ENCODE measurements around the gene ADPRM. TPM values are rescaled to one million over a fixed set of nuclear protein-coding genes. Genes with fewer than 3 reads are reported as not detected.

Gene ADPRM
- total RNA-seq, 1 experiment from 2014 or later: 2.5 TPM

GRCh38 chr17:10755592-10756127 lies 58.3 kb downstream of the ADPRM start:
- Mint-ChIP-seq H3K9me3 (ENCODE audit: unreplicated experiment) (no peaks in the 10 kb centered on the region), H3K4me3 (ENCODE audit: unreplicated experiment) (no peak overlapping the region), H3K4me1 (ENCODE audit: low read depth, unreplicated experiment) (peaks cover 8% of the 10 kb centered on the region), H3K27ac (ENCODE audit: unreplicated experiment) (no peak overlapping the region), H3K36me3 (ENCODE audit: insufficient read depth, unreplicated experiment) (peaks cover 5% of the 10 kb centered on the region), H3K27me3 (ENCODE audit: insufficient read depth, unreplicated experiment) (no peaks in the 10 kb centered on the region)
- BruUV-seq (replicated peaks): no TSS peak
- ChIA-PET POLR2A (no interaction called here), CTCF (no interaction called here)
- H3K27me3 ChIP-seq (replicated peaks; ENCODE audit: control insufficient read depth, insufficient read depth, low read length): no peaks in the 10 kb centered on the region
- intact Hi-C loops (cut with micrococcal nuclease; ENCODE audit: unreplicated experiment): loop anchor here (5.0 kb wide), 2 partner anchors 42 to 87 kb away; no protein-coding TSS in a partner anchor
- H3K36me3 ChIP-seq (ENCODE audit: control insufficient read depth, insufficient read depth, low read length): no peaks in the 10 kb centered on the region
- DNase-seq: no peak
- H3K4me1 ChIP-seq: 0 out of 2 replicates have a peak, but pooled peaks cover 6% of the 10 kb centered on the region
- TF ChIP-seq, protein P1, sequence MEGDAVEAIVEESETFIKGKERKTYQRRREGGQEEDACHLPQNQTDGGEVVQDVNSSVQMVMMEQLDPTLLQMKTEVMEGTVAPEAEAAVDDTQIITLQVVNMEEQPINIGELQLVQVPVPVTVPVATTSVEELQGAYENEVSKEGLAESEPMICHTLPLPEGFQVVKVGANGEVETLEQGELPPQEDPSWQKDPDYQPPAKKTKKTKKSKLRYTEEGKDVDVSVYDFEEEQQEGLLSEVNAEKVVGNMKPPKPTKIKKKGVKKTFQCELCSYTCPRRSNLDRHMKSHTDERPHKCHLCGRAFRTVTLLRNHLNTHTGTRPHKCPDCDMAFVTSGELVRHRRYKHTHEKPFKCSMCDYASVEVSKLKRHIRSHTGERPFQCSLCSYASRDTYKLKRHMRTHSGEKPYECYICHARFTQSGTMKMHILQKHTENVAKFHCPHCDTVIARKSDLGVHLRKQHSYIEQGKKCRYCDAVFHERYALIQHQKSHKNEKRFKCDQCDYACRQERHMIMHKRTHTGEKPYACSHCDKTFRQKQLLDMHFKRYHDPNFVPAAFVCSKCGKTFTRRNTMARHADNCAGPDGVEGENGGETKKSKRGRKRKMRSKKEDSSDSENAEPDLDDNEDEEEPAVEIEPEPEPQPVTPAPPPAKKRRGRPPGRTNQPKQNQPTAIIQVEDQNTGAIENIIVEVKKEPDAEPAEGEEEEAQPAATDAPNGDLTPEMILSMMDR (IDR thresholded peaks at IDR 0.05; ENCODE audit: insufficient read depth in 1 of 2, low read depth in 1 of 2, low read length in 1 of 2, severe bottlenecking in 1 of 2, unreplicated experiment in 1 of 2): no peak
- H3K9me3 ChIP-seq: no peaks in the 10 kb centered on the region
- no peak overlapping the region for H3K4me3 ChIP-seq (ENCODE audit: low read depth, low read length)

DNA sequence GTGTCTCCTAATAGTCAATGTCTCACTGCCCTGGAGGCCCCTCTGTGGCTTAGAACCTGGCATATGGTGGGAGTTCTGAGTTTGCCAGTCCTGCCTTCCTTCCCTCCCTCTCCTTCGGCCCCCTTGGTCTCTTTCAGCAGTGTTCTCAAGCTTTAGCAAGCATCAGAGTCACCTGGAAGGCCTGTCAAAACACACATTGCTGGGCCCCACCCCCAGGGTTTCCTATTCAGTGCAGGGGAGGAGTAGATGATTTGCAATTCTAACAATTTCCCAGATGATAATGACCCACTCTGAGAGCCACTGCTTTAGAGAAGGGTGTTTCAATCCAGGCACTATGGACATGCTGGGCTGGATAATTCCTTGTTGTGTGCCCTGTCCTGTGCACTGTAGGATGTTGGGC lies 58.8 kb downstream of the ADPRM start:
- CTCF ChIA-PET: no interaction called here
- H3K4me1 Mint-ChIP-seq (ENCODE audit: low read depth, unreplicated experiment): peaks cover 8% of the 10 kb centered on the region

GRCh38 chr17:10756619-10757018 lies 59.2 kb downstream of the ADPRM start:
- no peaks in the 10 kb centered on the region for H3K27me3 ChIP-seq (replicated peaks; ENCODE audit: control insufficient read depth, insufficient read depth, low read length)
- H3K27ac Mint-ChIP-seq (ENCODE audit: unreplicated experiment): peak overlapping the region; percentile 69
- H3K4me3 Mint-ChIP-seq (ENCODE audit: unreplicated experiment): peak overlapping the region; percentile 24
- CTCF ChIA-PET: interaction anchor here (1.0 kb wide), 1 partner anchor 19 kb away, joined by 3 read pairs; no protein-coding TSS in a partner anchor
- DNase-seq: no peak
- no peaks in the 10 kb centered on the region for H3K9me3 ChIP-seq
- no peak overlapping the region for H3K4me3 ChIP-seq (ENCODE audit: low read depth, low read length)
- H3K27me3 Mint-ChIP-seq (ENCODE audit: insufficient read depth, unreplicated experiment): no peaks in the 10 kb centered on the region
- no peaks in the 10 kb centered on the region for H3K9me3 Mint-ChIP-seq (ENCODE audit: unreplicated experiment)
- H3K4me1 Mint-ChIP-seq (ENCODE audit: low read depth, unreplicated experiment): peaks cover 8% of the 10 kb centered on the region
- no TSS peak for BruUV-seq (replicated peaks)
- TF ChIP-seq, protein P1 (IDR thresholded peaks at IDR 0.05; ENCODE audit: insufficient read depth in 1 of 2, low read depth in 1 of 2, low read length in 1 of 2, severe bottlenecking in 1 of 2, unreplicated experiment in 1 of 2): no peak
- H3K36me3 ChIP-seq (ENCODE audit: control insufficient read depth, insufficient read depth, low read length): no peaks in the 10 kb centered on the region
- intact Hi-C loops (cut with micrococcal nuclease; ENCODE audit: unreplicated experiment): loop anchor here (5.0 kb wide), 2 partner anchors 41 to 86 kb away; no protein-coding TSS in a partner anchor
- peaks cover 5% of the 10 kb centered on the region for H3K36me3 Mint-ChIP-seq (ENCODE audit: insufficient read depth, unreplicated experiment)
- H3K4me1 ChIP-seq: 0 out of 2 replicates have a peak, but pooled peaks cover 6% of the 10 kb centered on the region
- POLR2A ChIA-PET: no interaction called here

More for the DNA sequence above, 58.8 kb downstream of the ADPRM start:
- Mint-ChIP-seq H3K9me3 (ENCODE audit: unreplicated experiment) (no peaks in the 10 kb centered on the region), H3K27me3 (ENCODE audit: insufficient read depth, unreplicated experiment) (no peaks in the 10 kb centered on the region), H3K27ac (ENCODE audit: unreplicated experiment) (no peak overlapping the region), H3K36me3 (ENCODE audit: insufficient read depth, unreplicated experiment) (peaks cover 5% of the 10 kb centered on the region), H3K4me3 (ENCODE audit: unreplicated experiment) (no peak overlapping the region)
- no peak overlapping the region for H3K4me3 ChIP-seq (ENCODE audit: low read depth, low read length)
- H3K9me3 ChIP-seq: no peaks in the 10 kb centered on the region
- no peak for DNase-seq
- TF ChIP-seq, protein P1 (IDR thresholded peaks at IDR 0.05; ENCODE audit: insufficient read depth in 1 of 2, low read depth in 1 of 2, low read length in 1 of 2, severe bottlenecking in 1 of 2, unreplicated experiment in 1 of 2): no peak
- H3K4me1 ChIP-seq: 0 out of 2 replicates have a peak, but pooled peaks cover 6% of the 10 kb centered on the region
- no peaks in the 10 kb centered on the region for H3K36me3 ChIP-seq (ENCODE audit: control insufficient read depth, insufficient read depth, low read length)
- H3K27me3 ChIP-seq (replicated peaks; ENCODE audit: control insufficient read depth, insufficient read depth, low read length): no peaks in the 10 kb centered on the region
- no TSS peak for BruUV-seq (replicated peaks)
- intact Hi-C loops (cut with micrococcal nuclease; ENCODE audit: unreplicated experiment): loop anchor here (5.0 kb wide), 2 partner anchors 41 to 86 kb away; no protein-coding TSS in a partner anchor
- POLR2A ChIA-PET: no interaction called here
